Measurements from ENCODE around the gene SFMBT2.
A peak's percentile ranks its signal among the peaks of the same experiment; 100 is the strongest.

SFMBT2 gene

DNA sequence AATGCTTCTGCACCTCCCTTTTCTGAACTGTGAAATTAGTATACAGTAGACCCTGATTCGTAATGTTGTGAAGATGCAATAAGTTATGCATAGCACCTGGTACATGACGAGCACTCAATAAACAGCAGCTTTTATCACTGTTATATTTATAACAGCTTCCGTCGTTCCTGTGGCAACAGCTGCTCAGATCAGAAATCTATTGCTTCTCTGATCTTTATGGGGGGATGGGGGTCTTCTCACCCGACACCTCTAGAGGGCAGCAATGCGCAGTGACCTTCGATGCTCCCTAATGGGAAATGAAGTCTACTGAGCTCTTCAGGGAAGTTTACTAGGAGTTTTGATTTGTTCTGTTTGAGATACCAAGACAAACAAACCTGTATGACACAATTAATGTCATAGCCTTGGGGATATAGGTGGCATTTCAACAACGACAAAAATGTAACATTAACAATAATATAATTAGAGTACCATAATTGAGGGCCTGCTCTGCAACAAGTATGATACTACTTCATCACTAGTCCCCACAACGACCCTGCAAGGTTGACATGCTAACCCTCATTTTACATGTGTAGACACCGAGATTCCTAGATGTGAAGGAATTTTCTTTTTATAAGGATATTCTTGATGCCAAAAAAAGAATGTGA lies 289.6 kb downstream of the SFMBT2 start:
- peak; percentile 5 to 56 for DNase-seq

DNA sequence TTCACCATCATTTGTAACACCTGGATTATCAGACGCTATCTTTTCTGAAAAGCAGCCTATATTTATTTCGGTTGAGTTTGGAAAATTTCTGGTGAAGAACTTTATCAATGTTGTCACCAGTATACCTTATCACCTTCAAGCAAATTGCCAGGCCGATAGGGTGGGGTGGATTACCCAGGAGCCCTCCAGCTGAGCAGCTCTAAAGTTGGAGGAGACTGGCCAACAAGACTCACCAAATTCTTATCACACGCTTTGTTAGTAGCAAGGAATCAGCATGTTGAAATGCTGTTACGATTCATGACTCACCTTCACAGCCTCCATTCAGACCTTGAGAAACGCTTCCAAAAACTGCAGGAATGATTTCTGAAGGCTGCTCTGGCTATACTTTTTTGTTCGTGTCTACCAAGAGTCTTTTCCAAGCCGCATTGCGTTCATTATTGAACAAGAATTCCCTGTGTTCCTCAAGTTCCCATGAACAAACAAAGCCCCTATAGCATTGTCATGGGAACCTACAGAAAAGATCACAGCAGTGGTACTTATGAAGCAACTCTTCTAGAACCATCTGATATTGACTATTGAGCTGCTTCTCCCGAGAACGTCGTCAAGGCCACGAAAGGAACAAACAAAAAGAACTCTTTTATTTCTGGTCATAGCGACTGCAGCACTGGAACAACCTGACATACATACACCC lies 291.4 kb downstream of the SFMBT2 start:
- no peak for DNase-seq

DNA sequence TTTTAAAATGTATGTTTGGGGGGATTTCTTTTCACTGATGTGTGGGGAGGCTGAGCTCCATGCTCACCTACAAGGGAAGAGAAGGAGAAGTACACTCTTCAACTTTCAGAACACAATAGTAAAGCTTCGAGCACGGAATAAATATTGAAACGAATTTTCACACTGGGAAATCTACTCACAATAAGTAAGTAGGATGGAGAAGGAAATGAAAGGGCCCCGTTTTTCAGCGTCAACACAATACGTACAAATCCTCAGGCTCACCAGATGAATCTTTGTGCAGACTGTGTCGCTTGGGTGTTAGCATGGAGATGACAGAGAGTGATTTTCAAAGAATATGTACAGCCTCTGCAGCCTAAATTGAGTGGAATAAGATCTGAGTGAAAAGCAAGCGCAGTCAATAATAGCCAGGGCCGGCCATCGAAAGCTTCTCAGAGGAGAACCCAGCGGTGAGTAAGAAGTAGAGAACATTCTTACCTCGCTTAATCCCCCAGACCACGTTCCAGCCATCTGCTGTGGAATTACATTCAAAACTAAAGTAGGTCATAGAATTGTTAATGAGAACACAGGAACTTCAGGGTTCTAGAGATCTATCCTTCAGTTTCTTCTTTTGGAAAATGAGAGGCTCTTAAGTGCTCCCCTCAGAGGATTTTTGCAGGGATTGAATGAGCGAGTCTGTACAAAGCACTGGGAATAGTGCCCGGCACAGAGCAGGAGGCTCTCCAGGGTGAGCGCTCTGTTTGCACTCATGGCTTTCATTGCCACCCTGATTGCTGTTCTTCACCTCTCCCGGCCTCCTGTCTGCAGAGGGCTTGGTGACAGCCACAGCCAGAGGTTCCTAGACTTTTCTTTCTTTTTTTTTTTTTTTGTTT lies 292.8 kb downstream of the SFMBT2 start:
- DNase-seq, result no peak

DNA sequence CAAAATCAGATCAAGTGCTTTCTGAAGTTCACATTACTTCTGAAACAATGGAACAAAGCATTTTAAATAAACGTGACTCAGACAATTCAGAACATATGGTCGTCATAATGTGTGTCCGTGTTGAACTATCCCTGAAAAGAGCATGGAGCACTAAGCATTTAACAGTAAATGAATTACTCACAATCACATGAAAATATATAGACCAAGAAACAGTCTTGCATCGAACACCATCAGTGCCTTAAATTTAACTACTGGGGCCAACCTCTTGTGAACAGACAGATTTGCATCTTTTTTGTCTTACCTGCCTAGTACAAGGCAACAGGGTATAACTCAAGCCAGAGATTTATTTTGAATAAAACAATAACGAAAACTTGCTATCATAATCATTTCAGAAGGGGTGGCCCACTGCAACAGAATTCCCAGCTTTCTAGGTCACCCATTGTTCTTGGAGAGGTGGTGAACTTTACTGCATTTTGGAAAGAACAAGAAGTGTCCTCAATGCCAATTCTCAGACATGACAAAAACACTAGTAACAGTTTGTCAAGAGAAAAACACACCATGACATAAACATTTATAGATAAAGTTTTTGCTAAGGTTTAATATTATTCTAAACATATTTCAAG lies 293.5 kb downstream of the SFMBT2 start:
- no peak for DNase-seq

DNA sequence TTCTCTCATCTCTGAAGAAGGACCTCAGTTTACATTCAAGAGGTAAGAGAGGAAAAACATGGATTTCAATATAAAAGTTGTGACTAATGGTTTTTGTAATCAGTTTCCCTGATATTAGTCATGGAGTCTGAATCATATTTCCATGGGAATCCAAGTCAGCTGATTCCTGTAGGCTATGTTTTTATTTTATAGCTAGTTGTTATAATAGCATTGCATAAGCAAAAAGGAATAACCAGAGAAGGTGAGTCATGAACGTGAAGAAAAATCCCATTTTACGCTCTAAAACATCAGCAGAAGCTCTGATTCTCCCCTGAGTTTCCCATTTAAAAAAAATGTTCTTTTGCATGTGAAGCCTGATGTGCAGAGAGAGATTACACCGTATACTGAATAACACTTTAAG lies 299.3 kb downstream of the SFMBT2 start:
- no peak for DNase-seq

DNA sequence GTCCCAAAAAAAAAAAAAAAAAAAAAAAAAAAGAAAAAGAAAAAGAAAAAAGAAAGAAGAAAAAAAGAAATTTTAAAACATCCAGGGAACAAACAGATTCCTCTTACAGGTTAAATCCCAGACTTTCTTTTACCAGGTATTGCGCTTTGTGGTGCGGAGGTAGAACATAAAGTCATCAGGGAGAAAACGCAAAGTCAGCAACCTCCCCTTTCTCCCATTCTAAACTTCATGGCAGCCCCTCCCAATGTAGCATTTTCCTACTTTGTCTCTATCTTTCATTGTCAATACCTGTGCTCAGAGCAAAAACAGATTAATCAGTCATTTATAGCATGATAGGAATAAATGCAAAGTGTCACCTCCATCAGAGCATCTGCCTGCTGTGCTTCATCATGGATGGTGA lies 299.7 kb downstream of the SFMBT2 start:
- DNase-seq, result no peak

All from NCI-H526 (cell line).